GM12878 (cell line): ENCODE results near the gene PDE4DIP. TPM values are rescaled to one million over a fixed set of nuclear protein-coding genes. Genes with fewer than 3 reads are reported as not detected.
"Not testable (repeated sequence)": the region's sequence is repeated elsewhere in the genome, so short reads cannot be mapped to it uniquely, and the experiment has no call there.

ENCODE experiments used
- ATAC-seq: fragments of 200-7000 bp; cut with Tn5 transposase; 3 replicates; pipeline ENCODE4 v1.9.1; 2020; ENCODE audit warnings: mild to moderate bottlenecking, moderate library complexity
- BruUV-seq: library from RNA; stranded (reverse); fragments of 400-500 nt; replicated peaks from 2 replicates; lab custom pipeline; 2021; lab: Mats Ljungman, UMichigan
- CTCF ChIA-PET: fragments of 300-600 bp; sonication (Branson Sonifier 250); formaldehyde crosslinking; extraction: SDS; loops from one replicate; lab custom pipeline; 2021; ENCODE audit warnings: inconsistent platforms; lab: Yijun Ruan, JAX
- POLR2A ChIA-PET: fragments of 350-600 bp; formaldehyde crosslinking; extraction: SDS; loops from one replicate; lab custom pipeline; 2021; ENCODE audit warnings: inconsistent platforms; lab: Charles Lee
- RAD21 ChIA-PET: fragments of 300-600 bp; sonication (Branson Sonifier 250); formaldehyde crosslinking; loops from one replicate; lab custom pipeline; 2023; ENCODE audit warnings: antibody characterized with exemption; ENCODE audit not compliant: unreplicated experiment; lab: Charles Lee
- SMC1A ChIA-PET: fragments of 300-600 bp; sonication (Branson Sonifier 250); formaldehyde crosslinking; loops from one replicate; lab custom pipeline; 2023; ENCODE audit not compliant: unreplicated experiment, uncharacterized antibody; lab: Charles Lee
- DNase-seq: peaks from one replicate; pipeline ENCODE4 v3.0.0-alpha.2; 2011; ENCODE audit warnings: low read depth, low spot score
- FAIRE-seq: peaks from 3 replicates; lab custom pipeline; 2011; peaks lifted over from hg19 to GRCh38; lab: Jason Lieb, UNC
- H2AFZ ChIP-seq: 2 replicates; pipeline ENCODE4 v1.6.0; 2011; ENCODE audit warnings: low read depth, low read length, control low read depth; ENCODE audit not compliant: control insufficient read depth
- H3K27ac ChIP-seq: 2 replicates; pipeline ENCODE4 v1.5.1; 2011; ENCODE audit warnings: control low read depth; ENCODE audit not compliant: control insufficient read depth, insufficient read depth
- H3K27me3 ChIP-seq, 2 experiments: replicated peaks in 1 of 2; 2 replicates each; pipeline versions ENCODE4 v1.6.0 to v1.6.1; 2011; ENCODE audit warnings: low read length in 1 of 2; ENCODE audit not compliant: control insufficient read depth in 2 of 2, insufficient read depth in 2 of 2
- H3K36me3 ChIP-seq, 2 experiments: 2 replicates each; pipeline ENCODE4 v1.5.1; 2011; ENCODE audit warnings: low read length in 1 of 2; ENCODE audit not compliant: control insufficient read depth in 2 of 2, insufficient read depth in 2 of 2
- H3K4me1 ChIP-seq: 2 replicates; pipeline ENCODE4 v1.6.1; 2011; ENCODE audit warnings: mild to moderate bottlenecking, low read length, moderate library complexity, mixed read lengths; ENCODE audit not compliant: control insufficient read depth, insufficient read depth
- H3K4me2 ChIP-seq: 2 replicates; pipeline ENCODE4 v1.6.0; 2011; ENCODE audit warnings: control low read depth; ENCODE audit not compliant: control insufficient read depth, insufficient read depth
- H3K4me3 ChIP-seq: fragments of 200-600 bp; sonication (generic); 2 replicates; pipeline ENCODE4 v1.5.1; 2016
- H3K79me2 ChIP-seq: 2 replicates; pipeline ENCODE4 v1.6.0; 2011; ENCODE audit warnings: low read length; ENCODE audit not compliant: control insufficient read depth, insufficient read depth
- H3K9ac ChIP-seq: 2 replicates; pipeline ENCODE4 v1.8.0; 2011; ENCODE audit warnings: low read length, control low read depth, mixed read lengths; ENCODE audit not compliant: control insufficient read depth, insufficient read depth
- H3K9me3 ChIP-seq: replicated peaks from 3 replicates; pipeline ENCODE4 v1.5.1; 2011; ENCODE audit warnings: mild to moderate bottlenecking, low read length; ENCODE audit not compliant: control insufficient read depth, insufficient read depth
- H4K20me1 ChIP-seq: 2 replicates; pipeline ENCODE4 v1.6.0; 2011; ENCODE audit not compliant: control insufficient read depth, insufficient read depth
- WGBS: methylation state at CpG from one replicate; pipeline ENCODE4 v1.1.6; 2016; ENCODE audit warnings: low lambda C conversion rate; ENCODE audit not compliant: insufficient replicate concordance, insufficient coverage; ENCODE audit errors: missing lambda C conversion rate; 5-methylcytosine and 5-hydroxymethylcytosine counted together
- in situ Hi-C: fragments of 300-500 bp; cut with MboI; formaldehyde crosslinking; loops from 9 replicates; pipeline ENCODE4 v1.14.3; 2018; ENCODE audit warnings: mixed read lengths
- intact Hi-C: fragments of 100-400 bp; cut with micrococcal nuclease; formaldehyde crosslinking; loops from one replicate; pipeline ENCODE4 v1.14.2; 2022; ENCODE audit not compliant: unreplicated experiment
- polyA plus RNA-seq, 11 experiments: library from polyadenylated mRNA; depleted of rRNA in 4 of 11; unstranded in 6 of 11; stranded (reverse) in 5 of 11; fragments of >200 nt; fragmentation: Nextera tagmentation in 4 of 11; fragmentation: Illumina TruSeq in 1 of 11; extraction: Ambion mirVana in 4 of 11; extraction: Trizol in 1 of 11; gene quantifications; 1 replicate in 1 of 11; 2 replicates in 10 of 11; pipeline versions ENCODE4 v1.2.1 to v1.2.3, GENCODE V29; 2011 to 2016; ENCODE audit warnings: inconsistent platforms in 2 of 11, missing spikeins in 2 of 11, low read depth in 1 of 11
- total RNA-seq, 4 experiments: library from RNA; depleted of rRNA in 3 of 4; stranded (reverse); fragments of >200 nt in 3 of 4; fragmentation: Illumina TruSeq in 1 of 4; extraction: Trizol in 1 of 4; gene quantifications; 2 replicates each; pipeline versions ENCODE4 v1.2.1 to v1.2.3, GENCODE V29; 2013 to 2021

Gene PDE4DIP
- total and polyA plus RNA-seq, 10 of the 15 experiments (the other 5 are each of a cell fraction or from before 2014, with no cell fraction given) = 3.5 to 9.0 (median 5.4) TPM

- H3K9me3 ChIP-seq, H4K20me1 ChIP-seq, BruUV-seq, in situ Hi-C loops, H3K79me2 ChIP-seq, CTCF ChIA-PET, SMC1A ChIA-PET, H3K4me3 ChIP-seq, H3K36me3 ChIP-seq, DNase-seq, RAD21 ChIA-PET, H3K9ac ChIP-seq, H3K4me2 ChIP-seq, intact Hi-C loops, H3K27ac ChIP-seq, H3K4me1 ChIP-seq, FAIRE-seq, H2AFZ ChIP-seq, POLR2A ChIA-PET, H3K27me3 ChIP-seq: not testable (repeated sequence)
- ATAC-seq = peak; percentile 79
- no CpG with 5 or more reads among the region's 5 CpGs for WGBS
These were observed 67.2 kb downstream of the PDE4DIP start for GRCh38 chr1:148911303-148911928.

GRCh38 chr1:148916222-148916621 lies 72.0 kb downstream of the PDE4DIP start:
- BruUV-seq, FAIRE-seq, ATAC-seq: not testable (repeated sequence)

GRCh38 chr1:148916695-148917348 lies 72.6 kb downstream of the PDE4DIP start:
- H3K9me3 ChIP-seq, CTCF ChIA-PET, POLR2A ChIA-PET, BruUV-seq, H3K36me3 ChIP-seq, H3K4me2 ChIP-seq, H3K9ac ChIP-seq, H3K27ac ChIP-seq, RAD21 ChIA-PET, H3K4me3 ChIP-seq, SMC1A ChIA-PET, DNase-seq, in situ Hi-C loops, H3K27me3 ChIP-seq, H3K4me1 ChIP-seq, FAIRE-seq, ATAC-seq, H4K20me1 ChIP-seq, intact Hi-C loops, H2AFZ ChIP-seq, H3K79me2 ChIP-seq: not testable (repeated sequence)
- 61% methylated on average over 3 of the region's 4 CpGs for WGBS

More at GRCh38 chr1:148916222-148916621, 72.0 kb downstream of the PDE4DIP start:
- RAD21 ChIA-PET, in situ Hi-C loops, H3K4me1 ChIP-seq, DNase-seq, H3K9ac ChIP-seq, POLR2A ChIA-PET, H3K4me2 ChIP-seq, H3K27me3 ChIP-seq, H3K79me2 ChIP-seq, intact Hi-C loops, H3K36me3 ChIP-seq, H3K27ac ChIP-seq, H2AFZ ChIP-seq, H3K4me3 ChIP-seq, H3K9me3 ChIP-seq, CTCF ChIA-PET, H4K20me1 ChIP-seq, SMC1A ChIA-PET: not testable (repeated sequence)
- no CpG with 5 or more reads among the region's 2 CpGs for WGBS

GRCh38 chr1:148918836-148919447 lies 74.7 kb downstream of the PDE4DIP start:
- H3K4me2 ChIP-seq, H2AFZ ChIP-seq, H3K36me3 ChIP-seq, H3K27me3 ChIP-seq, H3K4me1 ChIP-seq, H3K79me2 ChIP-seq, intact Hi-C loops, H3K27ac ChIP-seq, FAIRE-seq, CTCF ChIA-PET, H4K20me1 ChIP-seq, H3K4me3 ChIP-seq, in situ Hi-C loops, H3K9me3 ChIP-seq, BruUV-seq, H3K9ac ChIP-seq, DNase-seq, SMC1A ChIA-PET, POLR2A ChIA-PET, RAD21 ChIA-PET: not testable (repeated sequence)
- ATAC-seq = peak; percentile 7; the same call in 2 of the 3 replicates
- WGBS = 95% methylated on average over 2 of the region's 3 CpGs
